Activated T-cell treated with anti-CD3 and anti-CD28 coated beads for 4 hours (primary cell): ENCODE measurements around the gene C21orf58.
A peak's percentile ranks its signal among the peaks of the same experiment; 100 is the strongest.
"Not testable (repeated sequence)": the region's sequence is repeated elsewhere in the genome, so short reads cannot be mapped to it uniquely, and the experiment has no call there.

Source experiments
- DNase-seq: peaks from one replicate; pipeline ENCODE4 v3.0.0-alpha.2; 2020

The C21orf58 gene

DNA sequence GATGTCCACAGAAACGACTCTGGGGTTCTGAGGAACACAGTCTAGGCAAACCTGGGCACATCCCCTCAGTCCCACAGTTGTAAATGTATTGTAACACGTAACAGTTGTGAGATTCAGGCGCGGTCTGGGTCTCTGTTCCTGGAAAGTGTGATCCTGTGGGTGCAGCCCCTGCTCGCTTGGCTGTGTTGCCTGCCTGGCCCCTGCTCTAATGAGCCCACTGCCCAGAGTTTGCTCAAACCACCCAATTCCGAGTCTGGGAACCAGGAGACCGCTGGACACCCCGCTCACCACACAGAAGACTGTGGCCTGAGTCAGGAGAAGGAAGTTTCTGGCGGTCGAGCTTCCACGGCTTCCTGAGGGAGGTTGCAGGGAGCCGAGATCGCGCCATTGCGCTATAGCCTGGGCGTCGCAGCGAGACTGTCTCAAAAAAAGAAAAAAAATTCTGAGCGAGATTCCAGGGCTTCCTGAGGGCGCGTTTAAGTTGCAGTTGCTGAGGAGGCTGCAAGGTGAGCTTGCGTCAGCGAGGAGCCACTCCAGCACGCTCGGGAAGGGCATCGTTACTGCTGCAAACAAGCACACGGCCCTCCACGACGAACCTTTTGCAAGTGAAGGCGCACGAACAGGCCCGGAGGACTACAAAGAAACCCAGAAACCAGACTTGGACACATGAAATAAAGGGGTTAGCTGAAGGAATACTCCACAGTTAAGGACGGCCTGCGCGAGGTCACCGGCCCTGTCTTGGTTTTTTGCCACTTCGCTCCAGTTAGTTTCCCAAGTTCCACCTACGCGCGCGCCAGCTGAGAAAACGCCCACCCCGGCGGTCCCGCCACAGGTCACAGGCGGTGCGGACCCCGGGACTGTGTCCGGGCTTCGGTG, 1.1 kb downstream of the C21orf58 start:
- DNase-seq = no peak

DNA sequence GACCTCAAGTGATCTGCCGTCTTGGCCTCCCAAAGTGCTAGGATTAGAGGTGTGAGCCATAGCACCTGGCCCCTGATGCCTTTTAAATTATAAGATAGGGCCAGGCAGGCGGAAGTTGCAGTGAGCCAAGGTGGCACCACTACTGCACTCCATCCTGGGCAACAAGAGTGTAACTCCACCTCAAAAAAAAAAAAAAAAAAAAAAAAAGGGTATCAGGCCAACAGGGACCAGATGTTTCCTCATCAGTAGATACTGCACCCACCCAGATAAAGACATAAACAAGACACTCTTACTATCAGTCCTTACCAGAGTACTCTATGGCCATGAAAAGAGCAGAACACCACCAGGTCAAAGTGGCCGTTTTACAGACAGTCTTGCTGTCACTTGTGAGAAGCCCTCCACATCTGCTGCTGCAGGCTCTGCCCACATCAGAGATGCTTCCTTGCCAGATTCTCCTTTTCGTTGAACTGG, 3.3 kb downstream of the C21orf58 start:
- DNase-seq = no peak

DNA sequence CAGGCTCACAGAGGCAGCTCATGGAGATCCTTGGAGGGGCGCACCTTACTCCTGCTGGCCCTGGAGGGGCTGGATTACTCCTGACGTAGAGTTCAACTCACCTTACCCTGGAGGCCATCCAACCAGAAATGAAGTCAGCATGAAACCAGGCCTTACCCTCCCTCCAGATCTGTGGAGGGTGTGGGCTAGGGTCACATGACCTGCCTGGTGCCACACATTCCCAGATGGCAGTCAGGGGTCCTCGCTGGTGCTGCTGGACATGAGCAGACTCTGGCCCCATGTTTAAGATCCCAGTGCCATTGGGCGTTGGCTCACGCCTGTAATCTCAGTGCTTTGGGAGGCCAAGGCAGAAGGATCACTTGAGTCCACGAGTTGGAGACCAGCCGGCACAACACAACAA, 4.5 kb downstream of the C21orf58 start:
- no peak for DNase-seq

DNA sequence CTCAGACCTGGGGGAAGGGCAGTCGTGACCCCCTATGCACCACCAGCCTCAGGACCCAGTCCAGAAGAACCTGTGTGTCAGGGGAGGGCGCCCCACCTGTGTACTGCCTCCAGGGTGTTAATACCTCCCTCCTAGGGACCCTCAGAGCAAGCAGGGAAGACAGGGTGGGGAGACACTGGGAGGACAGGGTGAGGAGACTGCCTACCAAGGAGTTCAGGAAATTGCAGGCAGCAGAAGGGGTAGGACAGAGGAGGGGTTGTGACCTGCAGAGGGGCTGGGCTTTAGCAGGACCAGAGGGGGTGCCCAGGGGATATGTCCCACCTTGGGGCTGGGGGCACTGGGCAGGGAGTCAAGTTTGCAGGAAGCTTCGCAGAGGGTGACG, 5.2 kb downstream of the C21orf58 start:
- no peak for DNase-seq

DNA sequence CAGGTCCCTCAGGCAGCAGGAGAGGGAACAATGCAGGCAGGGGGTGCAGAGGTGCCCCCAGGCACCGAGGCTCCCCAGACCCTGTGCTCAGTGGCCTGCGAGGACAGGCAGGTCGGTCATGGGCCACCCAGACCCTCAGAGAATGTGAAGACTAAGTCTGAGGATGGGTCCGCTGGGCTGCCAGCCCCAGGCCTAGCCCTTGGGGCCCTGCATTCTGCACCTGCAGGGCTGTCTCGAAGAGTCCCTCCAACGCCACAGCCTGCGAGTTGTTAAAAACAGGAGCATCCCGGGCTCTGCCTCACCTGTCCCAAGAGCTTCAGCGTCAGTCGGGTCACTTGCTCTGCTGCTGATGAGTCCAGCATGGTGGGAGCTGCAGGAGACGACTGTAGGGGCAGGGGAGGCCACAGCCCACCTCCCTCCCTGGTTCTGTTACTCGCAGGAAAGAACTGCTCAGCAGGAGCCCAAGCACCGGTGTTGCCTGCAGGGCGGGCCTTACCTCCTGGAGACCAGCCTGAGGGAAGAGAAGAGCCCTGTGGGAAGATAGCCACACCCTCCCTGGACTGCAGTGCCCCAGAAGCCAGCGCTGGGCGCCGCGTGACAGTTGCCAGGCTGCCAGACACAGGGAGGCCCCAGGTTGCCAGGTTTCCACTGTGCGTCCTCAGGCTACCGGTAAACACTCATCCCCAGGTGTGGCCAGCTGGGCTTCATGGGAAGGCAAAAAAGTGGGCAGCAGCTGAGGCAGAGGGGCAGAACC, 5.8 kb downstream of the C21orf58 start:
- DNase-seq = no peak

DNA sequence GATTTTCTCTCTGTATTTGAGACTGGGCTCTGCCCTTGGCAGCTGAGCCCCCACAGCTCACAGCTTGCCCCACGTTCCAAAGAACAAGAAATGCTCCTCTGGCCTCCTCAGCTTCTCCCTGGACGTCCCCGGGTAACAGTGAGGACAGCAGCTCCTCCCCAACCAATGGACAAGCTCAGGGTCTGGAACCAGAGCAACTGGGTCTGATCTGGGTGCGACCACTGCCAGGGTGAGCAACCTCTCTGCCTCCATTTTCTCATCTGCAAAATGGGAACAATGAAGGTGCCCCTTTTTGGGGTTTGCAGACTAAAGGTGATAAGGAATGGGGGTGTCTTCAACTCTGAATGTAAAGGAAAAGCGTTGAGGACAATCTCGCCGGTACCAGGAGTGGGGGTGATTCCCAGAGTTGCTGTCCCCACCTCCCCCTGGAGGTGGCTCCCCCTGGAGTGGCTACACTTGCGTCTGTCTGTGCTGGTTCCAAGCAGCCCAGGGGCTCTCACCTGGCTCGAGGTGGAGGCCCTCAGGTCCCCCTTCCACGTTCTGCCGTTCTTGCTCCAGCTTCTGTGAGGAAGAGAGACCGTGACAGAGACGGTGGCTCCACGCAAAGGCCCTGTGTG, 6.9 kb downstream of the C21orf58 start:
- DNase-seq = no peak

DNA sequence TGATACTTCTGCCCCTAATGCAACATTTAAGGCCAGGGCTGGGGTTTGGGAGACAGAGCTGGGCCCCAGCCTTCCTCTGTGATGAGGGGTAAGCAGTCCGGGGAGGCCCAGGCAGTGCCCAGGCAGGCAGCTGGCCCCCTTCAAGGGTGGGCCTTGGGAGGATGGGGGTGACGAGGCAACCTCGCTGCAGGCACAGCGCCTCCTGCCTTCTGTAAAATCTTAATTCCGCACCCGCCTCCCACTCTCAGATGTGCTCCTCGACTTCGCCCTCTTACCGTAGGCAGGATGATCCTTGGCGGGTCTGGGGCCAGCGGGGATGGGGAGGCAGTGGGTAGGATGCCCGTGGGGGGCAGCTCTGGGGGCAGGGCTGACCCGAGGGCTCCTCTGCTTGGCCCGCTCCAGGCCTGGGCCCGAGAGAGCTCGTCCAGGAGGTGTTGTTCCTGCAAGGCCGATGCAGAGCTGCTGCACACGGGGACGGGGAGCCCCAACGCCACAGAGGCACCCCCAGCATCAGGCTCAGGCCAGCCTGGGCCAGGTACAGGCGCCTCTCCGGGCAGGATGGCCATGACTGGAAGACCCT, 9.1 kb downstream of the C21orf58 start:
- DNase-seq = no peak

DNA sequence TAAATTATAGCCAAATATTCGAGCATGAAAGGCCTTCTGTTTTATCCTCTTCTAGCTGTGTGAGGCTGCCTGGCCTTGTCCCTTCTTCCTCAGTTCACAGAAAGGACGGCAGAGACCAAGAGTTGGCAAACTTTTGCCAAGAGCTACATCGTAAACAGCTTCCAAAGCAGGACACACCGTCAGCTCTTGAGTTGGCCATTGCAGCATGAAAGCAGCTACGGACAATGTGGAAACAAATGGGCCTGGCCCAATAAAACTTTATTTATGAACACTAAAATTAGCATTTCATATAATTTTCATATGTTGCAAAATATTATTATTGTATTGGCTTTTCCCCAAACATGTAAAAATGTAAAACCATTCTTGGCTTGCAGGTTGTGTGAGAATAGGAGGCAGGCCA, 10.7 kb downstream of the C21orf58 start:
- no peak for DNase-seq

DNA sequence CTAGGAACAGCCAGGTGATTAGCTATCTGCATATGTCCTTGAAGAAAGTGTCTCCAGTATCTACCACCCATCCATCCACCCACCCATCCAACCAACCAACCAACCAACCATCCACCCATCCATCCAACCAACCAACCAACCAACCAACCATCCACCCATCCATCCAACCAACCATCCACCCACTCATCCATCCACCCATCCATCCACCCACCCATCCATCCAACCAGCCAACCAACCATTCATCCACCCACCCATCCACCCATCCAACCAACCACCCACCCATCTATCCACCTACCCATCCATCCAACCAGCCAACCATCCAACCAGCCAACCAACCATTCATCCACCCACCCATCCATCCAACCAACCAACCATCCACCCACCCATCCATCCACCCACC, 12.1 kb downstream of the C21orf58 start:
- DNase-seq = no peak

DNA sequence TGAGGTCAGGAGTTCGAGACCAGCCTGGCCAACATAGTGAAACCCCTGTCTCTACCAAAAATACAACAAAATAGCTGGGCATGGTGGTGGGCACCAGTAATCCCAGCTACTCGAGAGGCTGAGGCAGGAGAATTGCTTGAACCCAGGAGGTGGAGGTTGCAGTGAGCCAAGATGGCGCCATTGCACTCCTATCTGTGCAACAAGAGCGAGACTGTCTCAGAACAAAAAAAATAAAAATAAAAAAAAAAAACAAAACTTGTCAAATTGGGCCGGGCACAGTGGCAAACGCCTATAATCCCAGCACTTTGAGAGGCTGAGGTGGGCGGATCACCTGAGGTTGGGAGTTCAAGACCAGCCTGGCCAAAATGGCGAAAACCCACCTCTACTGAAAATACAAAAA, 13.4 kb downstream of the C21orf58 start:
- DNase-seq = not testable (repeated sequence)

DNA sequence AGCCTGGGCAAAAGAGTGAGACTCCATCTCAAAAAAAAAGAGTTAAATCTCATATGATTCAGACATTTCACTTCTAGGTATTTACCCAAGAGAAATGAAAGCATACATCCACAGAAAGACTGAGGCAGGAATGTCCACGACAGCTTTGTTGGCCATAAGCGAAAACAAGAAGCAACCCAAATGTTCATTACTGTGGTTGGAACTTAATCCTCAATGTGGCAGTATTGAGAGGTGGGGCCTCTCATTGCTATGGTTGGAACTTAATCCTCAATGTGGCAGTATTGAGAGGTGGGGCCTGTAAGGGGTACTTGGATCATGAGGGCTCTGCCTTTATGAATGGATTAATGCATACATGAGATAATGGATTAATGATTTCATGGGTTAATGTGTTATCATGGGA, 15.2 kb downstream of the C21orf58 start:
- no peak for DNase-seq

DNA sequence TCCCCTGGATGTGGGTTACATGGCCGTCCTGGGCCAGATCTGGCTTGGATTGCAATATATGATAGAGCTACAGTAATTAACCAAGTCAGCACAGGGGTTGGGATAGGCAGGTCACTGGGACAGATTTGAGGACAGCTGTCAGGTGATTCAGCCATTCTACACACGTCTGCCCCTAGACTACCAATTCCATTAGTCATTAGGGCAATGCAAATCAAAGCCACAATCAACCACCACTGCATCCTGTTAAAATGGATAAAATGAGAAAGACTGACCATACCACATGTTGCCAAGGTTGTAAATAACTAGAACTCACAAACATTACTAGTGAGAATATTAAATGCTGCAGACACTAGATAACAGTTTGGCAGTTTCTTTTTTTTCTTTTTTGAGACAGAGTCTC, 16.0 kb downstream of the C21orf58 start:
- DNase-seq = no peak

DNA sequence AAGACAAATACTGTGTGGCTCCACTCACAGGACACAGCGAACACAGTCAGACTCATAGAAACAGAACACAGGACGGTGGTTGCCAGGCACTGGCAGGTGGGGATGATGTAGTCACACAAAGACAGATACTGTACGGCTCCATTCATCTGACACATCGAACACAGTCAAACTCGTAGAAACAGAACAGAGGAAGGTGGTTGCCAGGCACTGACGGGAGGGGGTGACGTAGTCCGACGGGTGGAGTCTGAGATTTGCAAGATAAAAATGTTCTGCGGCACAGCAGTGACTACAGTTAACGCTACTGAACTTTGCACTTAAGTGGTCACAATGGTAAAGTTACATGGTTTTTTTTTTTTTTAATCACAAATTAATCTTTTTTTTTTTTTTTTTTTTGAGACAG, 18.7 kb downstream of the C21orf58 start:
- DNase-seq = no peak

DNA sequence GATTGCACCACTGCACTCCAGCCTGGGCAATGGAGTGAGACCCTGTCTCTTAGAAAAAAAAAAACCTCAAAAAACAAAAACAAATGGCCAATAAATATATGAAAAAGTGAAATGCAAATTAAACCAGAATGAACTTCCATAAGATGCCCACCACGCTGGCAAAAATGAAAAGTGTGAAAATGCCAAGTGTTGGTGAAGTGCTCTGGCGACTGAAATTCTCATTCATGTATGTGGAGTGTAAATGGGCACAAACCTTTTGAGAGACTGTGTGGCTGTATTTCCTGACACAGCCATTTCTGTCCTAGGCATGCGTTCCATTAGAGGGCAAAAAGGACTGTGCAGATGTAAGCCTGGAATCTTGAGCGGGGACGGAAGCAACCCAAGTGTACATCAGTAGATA, 19.2 kb downstream of the C21orf58 start:
- DNase-seq = no peak

DNA sequence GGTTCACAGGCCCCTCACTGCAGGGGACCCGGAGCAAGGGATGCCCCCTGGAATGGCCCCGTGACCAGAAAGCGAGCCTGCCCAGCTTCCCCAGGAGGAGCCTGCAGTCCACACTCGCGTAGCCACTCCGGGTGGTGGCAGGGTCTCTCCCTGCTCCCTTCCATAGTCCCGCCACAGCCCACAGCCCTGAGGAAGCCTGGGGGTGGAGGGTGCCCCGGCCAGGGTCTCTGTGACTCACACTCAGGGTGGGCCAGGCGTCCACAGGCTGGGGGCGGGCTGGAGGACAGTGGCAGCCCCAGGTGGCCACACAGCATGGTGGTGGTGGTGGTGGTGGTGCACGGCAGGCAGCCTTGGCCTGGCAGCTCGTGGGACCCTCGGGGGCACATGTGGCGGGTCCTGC, 21.9 kb downstream of the C21orf58 start:
- no peak for DNase-seq

DNA sequence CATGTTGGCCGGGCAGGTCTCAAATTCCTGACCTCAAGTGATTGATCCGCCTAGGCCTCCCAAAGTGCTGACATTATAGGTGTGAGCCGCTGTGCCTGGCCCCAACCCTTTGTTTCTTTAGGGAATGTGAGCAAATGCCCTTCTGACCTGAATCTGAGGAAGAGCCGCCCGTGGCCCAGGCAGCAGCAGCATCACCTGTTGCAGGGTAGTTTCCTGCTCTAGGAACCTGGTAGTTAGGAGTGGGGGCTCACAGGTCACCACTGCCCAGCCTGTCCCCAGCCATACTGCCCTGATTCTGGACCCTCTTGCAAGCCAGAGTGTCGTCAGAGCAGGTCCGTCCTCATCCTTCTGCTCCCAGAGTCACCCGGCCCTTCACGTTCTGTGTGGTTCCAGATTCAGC, 24.5 kb downstream of the C21orf58 start:
- DNase-seq = no peak

DNA sequence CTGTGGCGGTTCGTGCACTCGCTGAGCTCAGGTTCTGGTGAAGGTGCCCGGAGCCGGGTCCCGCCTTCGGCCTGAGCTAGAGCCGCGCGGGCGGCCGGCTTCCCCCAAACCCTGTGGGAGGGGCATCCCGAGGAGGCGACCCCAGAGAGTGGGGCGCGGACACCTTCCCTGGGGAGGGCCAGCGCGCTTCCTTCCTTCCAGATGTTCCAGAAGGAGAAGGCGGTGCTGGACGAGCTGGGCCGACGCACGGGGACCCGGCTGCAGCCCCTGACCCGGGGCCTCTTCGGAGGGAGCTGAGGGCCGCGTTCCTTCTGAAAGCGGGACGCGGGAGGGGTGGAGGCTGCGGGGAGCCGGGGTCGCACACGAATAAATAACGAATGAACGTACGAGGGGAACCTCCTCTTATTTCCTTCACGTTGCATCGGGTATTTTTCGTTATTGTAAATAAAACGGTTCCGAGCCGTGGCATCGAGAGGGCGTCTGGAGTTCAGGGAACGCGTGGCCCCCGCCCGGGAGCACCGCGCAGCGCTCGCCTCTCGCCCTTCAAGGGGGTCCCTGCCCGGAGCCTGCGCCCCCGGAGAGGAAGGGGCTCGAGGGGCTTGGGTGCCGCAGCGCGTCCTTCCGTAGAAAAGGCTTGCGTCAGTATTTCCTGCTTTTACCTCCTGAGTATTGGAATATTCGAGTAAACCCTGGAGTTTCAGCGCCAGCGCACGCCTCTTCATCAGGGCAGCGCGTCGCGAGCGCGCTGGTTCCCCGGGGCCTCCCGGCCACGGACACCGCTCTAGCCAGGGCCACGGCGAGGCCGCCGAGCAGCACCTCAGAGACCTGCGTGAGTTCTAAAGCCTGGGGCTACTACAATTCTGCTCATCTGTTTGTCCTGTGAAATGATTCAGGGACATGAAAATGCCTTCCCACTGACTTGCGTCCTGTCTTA, 26.1 kb downstream of the C21orf58 start:
- DNase-seq = no peak

DNA sequence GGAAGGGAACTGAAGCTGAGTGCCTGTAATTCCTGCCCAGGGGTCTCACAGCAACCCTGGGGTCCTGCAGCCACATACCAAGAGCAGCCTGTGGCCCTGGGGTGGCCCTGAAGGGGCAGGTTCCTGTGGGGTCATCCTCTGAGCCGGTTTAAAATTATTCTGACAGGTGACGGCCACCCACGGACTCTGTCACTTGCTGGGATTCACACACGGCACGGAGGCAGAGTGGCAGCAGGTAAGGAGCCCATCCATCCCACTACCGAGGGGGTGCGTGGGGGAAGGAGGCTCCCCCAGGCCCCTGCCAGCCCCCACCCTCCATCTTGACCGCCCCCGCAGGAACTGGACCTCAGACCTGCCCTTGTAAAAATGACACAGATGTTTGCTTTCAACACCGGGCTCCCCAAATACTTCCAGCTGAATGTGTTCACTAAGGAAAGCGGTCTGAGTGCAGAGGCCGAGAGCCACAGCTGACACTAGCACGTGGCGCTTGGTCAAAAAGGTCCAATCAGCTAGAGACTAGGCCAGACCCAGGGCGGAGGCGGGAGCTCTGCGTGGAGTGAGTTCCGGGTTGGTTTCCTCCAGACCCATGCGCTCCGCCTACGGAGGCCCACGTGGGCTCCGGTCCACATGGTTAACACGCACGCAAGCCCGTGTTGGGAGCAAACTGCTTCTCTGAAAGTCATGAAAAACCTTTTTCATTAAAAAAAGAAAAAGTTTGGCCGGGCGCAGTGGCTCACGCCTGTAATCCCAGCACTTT, 27.5 kb downstream of the C21orf58 start:
- peak; percentile 37 for DNase-seq

DNA sequence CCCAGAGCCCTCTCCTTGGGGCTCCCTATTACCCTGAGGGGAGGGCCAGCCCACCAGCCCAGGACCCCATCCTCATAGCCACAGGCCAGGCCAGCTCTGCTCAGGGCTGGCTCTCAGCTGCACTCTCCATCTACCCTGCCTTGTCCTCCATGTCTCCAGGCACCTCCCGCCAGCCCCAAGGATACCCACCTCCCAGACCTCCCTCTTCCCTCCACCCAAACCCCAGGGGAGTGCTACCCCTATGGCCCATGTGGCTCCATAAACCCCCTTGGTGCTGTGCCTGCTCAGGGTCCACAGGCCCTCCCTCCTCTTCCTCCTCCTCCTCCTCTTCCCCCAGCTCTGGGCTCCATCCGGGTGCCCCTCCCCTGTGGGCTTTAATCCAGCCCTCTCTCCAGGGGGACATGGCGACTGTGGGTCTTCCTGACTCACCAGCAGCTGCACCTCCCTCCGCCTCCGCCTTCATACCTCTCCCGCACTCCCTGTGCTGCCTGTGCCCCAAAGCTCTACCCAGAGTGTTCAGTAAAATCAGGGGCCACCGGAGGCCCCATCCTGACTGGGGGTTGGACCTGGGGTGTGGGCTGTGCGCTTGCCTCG, 28.4 kb downstream of the C21orf58 start:
- no peak for DNase-seq

DNA sequence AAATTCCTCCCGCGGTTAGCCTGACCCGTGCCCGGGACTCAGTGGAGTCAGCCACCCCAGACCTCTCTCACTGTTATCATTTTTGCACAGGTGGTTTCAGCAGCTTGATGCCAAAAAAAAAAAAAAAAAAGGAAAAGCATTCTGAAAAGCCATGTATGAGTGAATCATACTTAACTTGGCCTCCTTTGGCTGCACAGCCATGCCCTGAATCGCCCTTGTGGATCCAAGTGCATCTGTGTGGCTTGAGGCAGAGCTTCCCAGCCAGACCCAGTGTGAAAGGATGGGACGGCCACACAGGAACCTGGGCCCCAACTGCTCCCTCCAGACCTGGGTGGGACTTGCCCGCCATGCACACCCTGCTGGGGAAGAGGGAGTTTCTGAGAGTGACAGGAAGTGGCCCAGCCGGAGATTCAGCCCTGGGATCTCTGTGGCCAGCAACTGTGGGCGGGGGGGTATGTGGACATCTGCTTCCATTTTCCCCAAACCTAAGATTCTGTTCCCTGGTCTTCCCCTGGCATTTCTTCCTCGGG, 29.0 kb downstream of the C21orf58 start:
- no peak for DNase-seq

DNA sequence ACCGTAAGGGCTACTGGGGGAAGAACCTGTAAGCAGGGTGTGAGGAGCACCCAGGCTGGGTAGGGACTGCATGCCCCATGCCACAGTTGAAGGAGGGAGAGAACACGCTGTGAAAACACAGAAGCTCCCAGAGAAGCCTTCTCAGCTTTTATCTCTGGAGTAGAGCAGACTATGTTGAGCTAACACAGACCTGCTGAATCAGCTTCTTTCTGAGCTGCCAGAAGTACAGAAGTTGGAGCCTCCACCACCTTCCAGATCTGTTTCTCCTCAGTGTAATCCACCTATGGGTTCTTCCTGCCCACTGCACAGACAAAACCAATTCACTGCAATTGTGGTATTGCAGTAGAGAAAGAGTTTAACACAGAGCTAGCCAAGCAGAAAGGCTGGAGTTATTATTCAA, 32.1 kb downstream of the C21orf58 start:
- no peak for DNase-seq
